LoVo (cell line): ENCODE results near the gene P2RX3.

ENCODE experiments used
- DNase-seq: peaks from one replicate; pipeline ENCODE4 v3.0.0-alpha.2; 2016; ENCODE audit warnings: low spot score

P2RX3 gene

DNA sequence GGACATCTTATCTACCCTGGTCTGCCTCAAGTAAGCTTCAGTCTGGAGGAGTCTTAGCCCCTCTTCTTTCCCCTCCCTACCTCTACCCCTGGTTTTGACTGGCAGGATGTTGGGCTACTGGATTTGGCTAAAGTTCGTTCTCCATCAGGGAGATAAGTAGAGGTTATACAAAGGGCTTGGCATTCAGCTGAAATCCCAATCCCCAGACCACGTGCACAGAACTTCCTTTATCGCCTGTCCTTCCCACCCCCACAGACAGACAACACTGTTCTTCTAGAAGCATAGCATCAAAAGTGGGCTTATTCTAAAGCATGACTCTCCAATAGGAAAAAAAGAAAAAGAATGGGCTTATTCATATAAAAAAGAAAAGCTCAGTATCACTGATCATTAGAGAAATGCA is 35.0 kb downstream of the P2RX3 start:
- DNase-seq: no peak

- DNase-seq: no peak
Observed at GRCh38 chr11:57374966-57375365, 36.8 kb downstream of the P2RX3 start.

- DNase-seq: no peak
Observed at GRCh38 chr11:57375490-57375889, 37.3 kb downstream of the P2RX3 start.

GRCh38 chr11:57376095-57377090 is 38.2 kb downstream of the P2RX3 start:
- no peak for DNase-seq

GRCh38 chr11:57377107-57377506 is 39.0 kb downstream of the P2RX3 start:
- no peak for DNase-seq

DNA sequence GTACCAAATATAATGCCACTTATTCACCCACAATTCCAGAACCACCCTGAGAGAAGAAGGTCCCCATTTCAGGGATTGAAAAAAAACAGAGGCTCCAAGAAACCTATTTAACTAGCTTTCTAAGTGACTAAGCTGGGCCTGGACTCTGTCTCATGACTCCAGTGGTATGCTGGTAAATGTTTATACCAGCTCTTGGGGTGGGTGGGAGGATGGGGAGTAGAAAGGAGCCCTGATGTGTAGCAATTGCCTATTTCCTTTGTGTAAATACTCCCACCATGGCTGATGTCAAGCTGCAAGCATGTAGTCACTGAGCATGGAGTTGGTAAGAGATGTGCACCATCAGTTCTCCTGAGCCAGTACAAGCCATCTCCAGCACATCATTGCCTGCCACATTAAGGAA is 40.0 kb downstream of the P2RX3 start:
- no peak for DNase-seq

- DNase-seq: peak; percentile 25
Observed at GRCh38 chr11:57379732-57380131, 41.6 kb downstream of the P2RX3 start.

- DNase-seq: no peak
Observed at GRCh38 chr11:57380975-57381374, 42.8 kb downstream of the P2RX3 start, which contains the start of gene PRG3. Gene PRG3, minus strand, starts transcription at chr11:57381150. Its CDS starts 442 bp downstream, at chr11:57380708.

DNA sequence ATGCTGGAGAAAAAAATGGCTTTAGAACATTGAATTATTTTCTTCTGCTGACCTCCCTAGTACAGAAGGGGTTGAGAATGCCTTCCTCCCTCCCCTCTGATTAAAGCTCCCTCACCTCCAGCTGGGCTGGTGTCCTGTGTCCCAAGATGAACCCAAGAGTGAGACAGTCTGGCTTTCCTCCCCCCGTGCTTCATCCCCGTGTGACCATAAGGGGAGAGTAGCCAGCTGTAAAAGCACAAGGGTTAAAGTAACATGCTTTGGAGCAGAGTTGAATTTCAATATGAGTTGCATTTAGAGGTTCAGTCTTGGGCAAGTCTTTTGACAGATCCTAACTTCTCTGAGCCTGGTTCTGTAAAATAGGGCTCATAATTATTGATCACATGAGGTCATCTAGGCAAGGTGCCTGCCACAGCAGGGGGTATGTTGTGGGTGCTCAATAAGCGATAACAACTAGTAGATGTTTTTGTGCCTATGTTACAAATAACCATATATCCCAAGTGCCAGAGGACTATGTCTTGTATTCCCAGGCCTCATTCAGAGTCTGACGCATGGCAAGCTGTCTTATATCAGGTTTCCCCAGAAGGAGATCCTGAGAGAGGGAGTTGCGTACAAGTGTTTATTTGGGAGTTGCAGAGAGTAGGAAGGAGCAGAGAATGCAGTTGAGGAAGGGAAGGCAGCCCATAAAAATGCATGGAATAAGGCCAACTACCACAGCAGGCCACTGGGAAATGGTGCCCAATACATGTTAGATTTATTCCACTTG is 48.2 kb downstream of the P2RX3 start:
- DNase-seq: no peak

DNA sequence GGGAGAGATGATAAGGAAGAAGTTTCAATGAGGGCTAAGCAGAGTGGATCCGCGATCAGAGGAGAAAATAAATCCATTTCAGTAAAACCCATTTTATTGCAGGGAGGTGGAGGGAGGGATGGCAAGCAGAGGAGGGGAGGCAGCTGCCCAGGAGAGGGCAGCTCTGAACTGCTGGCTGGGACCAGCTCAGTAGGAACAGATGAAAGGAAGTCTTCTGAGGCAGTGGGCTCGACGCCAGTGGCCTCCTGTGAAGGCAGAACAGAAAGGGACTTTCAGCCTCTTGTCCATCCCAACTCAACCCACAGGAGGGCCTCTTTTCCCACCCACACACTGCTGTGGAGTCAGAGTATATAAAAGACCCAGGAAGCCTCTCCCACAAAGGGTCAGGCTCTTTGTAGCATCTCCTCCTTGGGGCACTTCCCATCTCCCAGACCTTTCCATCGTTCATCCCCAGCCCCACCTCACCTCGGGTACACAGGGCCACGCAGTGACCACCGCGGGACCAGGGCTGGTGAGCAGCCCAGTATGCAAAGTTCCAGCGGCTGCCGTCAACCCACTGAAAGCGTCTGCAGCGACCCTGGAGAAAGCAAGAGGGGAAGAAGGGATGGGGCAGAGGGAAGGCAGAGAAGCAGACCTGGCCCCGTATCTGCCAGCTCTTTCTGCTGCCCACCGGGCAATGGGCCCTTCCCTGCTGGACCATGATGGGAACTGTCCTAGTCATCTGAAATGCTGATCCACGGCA is 49.3 kb downstream of the P2RX3 start:
- DNase-seq: no peak

- no peak for DNase-seq
Observed at GRCh38 chr11:57390535-57390934, 52.4 kb downstream of the P2RX3 start, which contains the start of gene PRG2. Gene PRG2, minus strand, starts transcription at chr11:57390650. Its CDS starts 706 bp downstream, at chr11:57389944.

GRCh38 chr11:57391111-57391510 is 53.0 kb downstream of the P2RX3 start:
- no peak for DNase-seq

DNA sequence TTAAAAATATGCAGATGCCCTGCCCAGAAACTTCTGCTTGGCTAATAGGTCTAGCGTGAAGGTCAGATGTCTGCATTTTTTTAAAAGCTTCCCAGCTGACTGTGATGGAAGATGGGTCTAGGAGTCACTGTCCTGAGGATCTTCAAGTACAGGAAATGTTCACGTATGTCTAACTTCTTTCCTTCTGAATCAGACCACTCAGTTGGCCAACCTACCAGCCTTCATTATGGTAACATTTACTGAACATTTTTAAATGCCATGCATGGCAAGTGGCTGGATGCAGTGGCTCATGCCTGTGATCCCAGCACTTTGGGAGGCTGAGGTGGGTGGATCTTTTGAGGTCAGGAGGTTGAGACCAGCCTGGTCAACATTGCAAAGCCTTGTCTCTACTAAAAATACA is 53.4 kb downstream of the P2RX3 start:
- DNase-seq: no peak

GRCh38 chr11:57392066-57392762 is 54.1 kb downstream of the P2RX3 start:
- DNase-seq: no peak

DNA sequence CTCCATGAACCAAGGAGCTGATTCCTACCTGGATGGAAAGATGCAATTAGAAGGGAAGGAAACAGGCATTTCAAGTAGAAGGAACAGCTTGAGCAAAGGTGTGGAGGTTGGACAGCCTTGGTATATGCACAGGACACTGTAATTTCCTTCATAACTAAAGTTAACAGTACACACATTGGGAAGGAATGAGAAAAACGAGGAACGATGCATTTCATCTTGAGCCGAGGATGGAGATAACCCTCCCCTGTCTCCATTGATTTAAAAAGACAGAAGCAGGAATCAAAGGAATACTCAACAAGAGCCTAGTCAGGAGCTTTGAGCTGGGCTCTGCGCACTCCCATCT is 54.6 kb downstream of the P2RX3 start:
- DNase-seq: no peak

- no peak for DNase-seq
Observed at GRCh38 chr11:57394203-57394965, 56.2 kb downstream of the P2RX3 start.

DNA sequence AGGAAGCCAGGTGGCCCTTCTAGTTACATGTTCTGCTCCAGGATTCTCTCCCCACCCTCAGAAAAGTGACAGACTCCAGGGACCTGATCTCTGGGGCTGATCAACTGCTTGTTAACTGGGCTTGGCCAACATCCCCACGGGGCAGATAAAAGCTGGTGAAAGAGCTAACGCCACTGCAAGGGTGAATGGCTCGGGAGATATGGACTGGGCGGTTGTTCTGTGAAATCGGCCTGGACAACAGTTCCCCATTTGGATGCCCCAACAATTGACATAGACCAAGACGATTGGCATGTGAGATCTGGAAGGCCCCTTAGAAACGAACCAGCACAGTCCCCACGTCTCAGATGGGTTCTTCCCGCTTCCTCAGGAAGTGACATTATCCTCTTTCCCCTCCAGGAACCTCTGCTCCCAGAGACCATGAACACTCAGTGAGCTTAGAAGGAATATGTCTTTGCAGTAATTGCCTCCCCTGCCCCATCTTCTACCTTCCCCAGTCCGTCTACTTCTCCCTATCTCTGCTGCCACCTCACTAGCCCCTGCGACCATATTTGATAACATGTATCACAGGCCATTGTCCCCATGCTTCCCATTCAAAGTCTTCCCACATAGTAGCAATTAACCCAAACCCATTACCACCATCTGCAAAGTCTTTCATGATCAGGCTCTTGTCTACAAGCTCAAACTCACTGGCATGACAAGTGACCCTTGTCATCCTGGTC is 57.9 kb downstream of the P2RX3 start:
- no peak for DNase-seq

DNA sequence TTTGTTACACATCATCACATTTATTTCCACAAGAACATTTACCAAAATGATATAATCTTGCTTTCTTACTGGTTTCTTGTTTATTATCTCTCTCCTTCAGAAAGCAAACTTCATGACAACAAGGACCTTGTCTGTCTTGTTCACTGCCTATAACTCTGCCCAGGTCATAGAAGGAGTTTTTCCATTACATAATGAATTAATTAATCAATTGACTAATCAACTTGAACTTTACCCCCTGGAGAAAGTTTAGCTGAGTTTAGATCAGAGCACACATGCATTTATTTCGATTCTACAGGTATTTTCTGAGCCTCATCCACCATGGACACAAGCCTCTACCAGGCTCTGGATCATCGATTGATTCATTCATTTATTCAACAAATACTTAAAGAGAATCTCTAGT is 58.6 kb downstream of the P2RX3 start:
- no peak for DNase-seq

GRCh38 chr11:57397394-57397990 is 59.3 kb downstream of the P2RX3 start:
- DNase-seq: no peak

DNA sequence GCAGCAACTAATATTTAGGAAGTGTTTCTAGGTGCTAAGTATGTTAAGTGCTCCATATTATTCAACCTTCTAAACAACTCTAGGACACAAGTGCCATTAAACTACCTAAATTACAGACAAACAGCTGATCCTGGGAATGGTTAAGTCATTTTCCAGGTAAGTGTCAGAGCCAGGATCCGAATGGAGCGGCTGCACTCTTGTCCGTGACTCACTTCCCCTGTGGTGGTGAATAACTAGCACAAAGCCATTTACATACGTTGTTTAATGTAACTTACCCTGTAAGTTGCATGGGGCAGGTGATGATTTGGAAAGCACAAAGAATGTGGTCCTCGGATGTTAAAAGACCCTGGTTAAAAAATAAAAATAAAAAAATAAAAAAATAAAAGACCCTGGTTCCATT is 61.1 kb downstream of the P2RX3 start:
- no peak for DNase-seq
